Heart right ventricle (tissue), 16 donors: Measurements from ENCODE around the gene ZBTB7B. TPM values are rescaled to one million over a fixed set of nuclear protein-coding genes. Genes with fewer than 3 reads are reported as not detected.

Experiments
- ATAC-seq, 8 donors: fragments of 200-7000 bp; cut with Tn5 transposase; one replicate each; pipeline ENCODE4 v1.9.1; 2020; ENCODE audit warnings: mild to moderate bottlenecking in 8 of 8, moderate library complexity in 8 of 8, moderate number of reproducible peaks in 1 of 8
- DNase-seq, 2 donors: peaks; one replicate each; pipeline ENCODE4 v3.0.0-alpha.2; 2020
- H3K27ac ChIP-seq, 10 donors: fragments of 200-600 bp; sonication (generic) in 2 of 10; one replicate each; pipeline versions ENCODE4 v1.5.0 to v1.8.0; 2020 to 2022; ENCODE audit warnings: mild to moderate bottlenecking in 3 of 10
- H3K27me3 ChIP-seq, 7 donors: fragments of 200-600 bp; one replicate each; pipeline ENCODE4 v1.8.0; 2021 to 2022; ENCODE audit warnings: mild to moderate bottlenecking in 2 of 7
- H3K36me3 ChIP-seq, 9 donors: fragments of 200-600 bp; sonication (generic) in 1 of 9; one replicate each; pipeline versions ENCODE4 v1.5.0 to v1.8.0; 2020 to 2022; ENCODE audit warnings: mild to moderate bottlenecking in 2 of 9
- H3K4me1 ChIP-seq, 9 donors: fragments of 200-600 bp; sonication (generic) in 1 of 9; one replicate each; pipeline versions ENCODE4 v1.5.0 to v1.8.0; 2020 to 2022; ENCODE audit warnings: mild to moderate bottlenecking in 4 of 9
- H3K4me3 ChIP-seq, 10 donors: fragments of 200-600 bp; sonication (generic) in 2 of 10; one replicate each; pipeline versions ENCODE4 v1.5.0 to v1.8.0; 2020 to 2022; ENCODE audit warnings: mild to moderate bottlenecking in 7 of 10, moderate library complexity in 2 of 10
- H3K9me3 ChIP-seq, 11 donors: fragments of 200-600 bp in 10 of 11; sonication (generic) in 2 of 11; one replicate each; pipeline versions ENCODE4 v1.5.0 to v1.8.0; 2013 to 2022; ENCODE audit warnings: mild to moderate bottlenecking in 2 of 11, control low read depth in 1 of 11, moderate library complexity in 1 of 11
- CTCF ChIP-seq, 9 donors: fragments of 200-600 bp; sonication (generic) in 2 of 9; IDR thresholded peaks; one replicate each; pipeline versions ENCODE4 v1.5.0 to v1.8.0; 2021 to 2022; ENCODE audit warnings: antibody characterized with exemption in 9 of 9, mild to moderate bottlenecking in 5 of 9, moderate library complexity in 1 of 9
- WGBS, 2 donors: extraction: QIAGEN DNeasy Blood & Tissue Kit; methylation state at CpG; one replicate each; pipeline ENCODE4 v1.1.7; 2013; ENCODE audit warnings: inconsistent platforms in 1 of 2; 5-methylcytosine and 5-hydroxymethylcytosine counted together
- intact Hi-C, 10 donors: fragments of 100-400 bp; cut with DNase I; formaldehyde crosslinking; loops; one replicate each; pipeline versions ENCODE4 v1.11.1 to v1.14.2; 2022
- polyA plus RNA-seq, 2 donors: library from polyadenylated mRNA; stranded (reverse); fragments of 200-250 nt; gene quantifications; one replicate each; pipeline ENCODE4 v1.2.3, GENCODE V29; 2013
- total RNA-seq, 10 donors: library from RNA; stranded (reverse); fragmentation: NEBNext Ultra II Directional in 3 of 10; extraction: Animal tissue kit (Norgen Biotek cat#: 25700) in 3 of 10; gene quantifications; one replicate each; pipeline versions ENCODE4 v1.2.1 to v1.2.4, GENCODE V29; 2021 to 2023
- donor health status: Arrhythmogenic right ventricular cardiomyopathy.
- donor health status: ischemic (EF 13 %, LVEDD 7.1; RV severe dilation, severe dysfunction).
- donor health status: healthy with polysubstance abuse.
- donor health status: DM: no; HTN: yes; CAD: no.
- donor health status: DM: no; HTN: no; CAD: no.
- donor health status: ischemic (EF 25% LVEDD 6.9; RV normal size, moderate dysfunction).
- donor health status: ischemic (EF 25% LVEDD 5.7; RV mildly dilated, moderate dysfunction).
- donor health status: healthy.
- donor health status: DM: yes; HTN: yes; CAD: no.
- donor health status: Ischemic cardiomyopathy.
- donor health status: ischemic (EF 35%, LVEDD 5.7; RV mildly dilated, moderate dysfunction).
- donor health status: nonischemic (EF 11% LVEDD 7.7; RV severe dilation, severe dysfunction).
- donor health status: DM: yes; HTN: yes; CAD: no.
- donor health status: PGD.
- donor health status: ischemic (EF 29% LVEDD 5.4; RV normal size, mild dysfunction).
- donor health status: nonischemic (EF 23%, LVEDD 6.1; RV moderate dilation, normal function).

Gene ZBTB7B
- total and polyA plus RNA-seq, 12 donors: 25.7 to 54.7 (median 37.9) TPM

GRCh38 chr1:154957091-154957657 lies 45.4 kb upstream of the ZBTB7B start:
- no peak for ATAC-seq
- Histone ChIP-seq H3K27ac (peak overlapping the region in 9 of 10 donors; percentile 69 to 84 (median 80)), H3K4me1 (peaks cover 15 to 73% (median 57%) of the 10 kb centered on the region in 9 donors), H3K4me3 (peak overlapping the region in 2 of 10 donors; percentile 52 to 74), H3K9me3 (no peaks in the 10 kb centered on the region), H3K27me3 (no peaks in the 10 kb centered on the region), H3K36me3 (peaks cover 0 to 21% (median 15%) of the 10 kb centered on the region in 9 donors)
- no peak for TF ChIP-seq CTCF (IDR thresholded peaks at IDR 0.05)
- DNase-seq: no peak
- 27 to 45% methylated on average over 9 of the region's 9 CpGs for WGBS, 2 donors
- intact Hi-C loops: loop anchor here in 3 of 10 donors (5.0 to 10.0 kb wide), 3 partner anchors 58 to 95 kb away; partner anchors contain the start of gene ADAM15 (in 1 of the 3)

- Histone ChIP-seq H3K36me3 (peaks cover 0 to 27% (median 17%) of the 10 kb centered on the region in 9 donors), H3K27ac (peak overlapping the region in 1 of 10 donors; percentile 78), H3K27me3 (no peaks in the 10 kb centered on the region), H3K9me3 (no peaks in the 10 kb centered on the region), H3K4me3 (no peak overlapping the region), H3K4me1 (peaks cover 23 to 73% (median 59%) of the 10 kb centered on the region in 9 donors)
- ATAC-seq (no peak), DNase-seq (no peak)
- WGBS, 2 donors: 74 to 78% methylated on average over 2 of the region's 2 CpGs
- TF ChIP-seq CTCF (IDR thresholded peaks at IDR 0.05): no peak
- intact Hi-C loops: loop anchor here in 3 of 10 donors (5.0 to 10.0 kb wide), 3 partner anchors 57 to 94 kb away; partner anchors contain the start of gene ADAM15 (in 1 of the 3)
Observed at GRCh38 chr1:154958036-154958435, 44.6 kb upstream of the ZBTB7B start.

- no peak overlapping the region for H3K27ac ChIP-seq
- H3K27me3 ChIP-seq: no peaks in the 10 kb centered on the region
- no peak for ATAC-seq
- H3K9me3 ChIP-seq: no peaks in the 10 kb centered on the region
- intact Hi-C loops: loop anchor here in 3 of 10 donors (5.0 to 10.0 kb wide), 3 partner anchors 56 to 93 kb away; partner anchors contain the start of gene ADAM15 (in 1 of the 3)
- TF ChIP-seq CTCF (IDR thresholded peaks at IDR 0.05): no peak
- DNase-seq: no peak
- H3K4me3 ChIP-seq: no peak overlapping the region
- 87 to 89% methylated on average over 16 of the region's 16 CpGs for WGBS, 2 donors
- peaks cover 20 to 66% (median 53%) of the 10 kb centered on the region in 9 donors for H3K4me1 ChIP-seq
- peaks cover 0 to 35% (median 24%) of the 10 kb centered on the region in 9 donors for H3K36me3 ChIP-seq
Observed at GRCh38 chr1:154958681-154959425, 43.7 kb upstream of the ZBTB7B start.

- Histone ChIP-seq H3K27ac (no peak overlapping the region), H3K4me1 (peaks cover 20 to 60% (median 48%) of the 10 kb centered on the region in 9 donors), H3K4me3 (no peak overlapping the region), H3K9me3 (no peaks in the 10 kb centered on the region), H3K36me3 (peaks cover 0 to 40% (median 24%) of the 10 kb centered on the region in 9 donors), H3K27me3 (no peaks in the 10 kb centered on the region)
- DNase-seq: no peak
- WGBS, 2 donors: 86 to 94% methylated on average over 7 of the region's 7 CpGs
- no peak for ATAC-seq
- TF ChIP-seq CTCF (IDR thresholded peaks at IDR 0.05): no peak
- intact Hi-C loops: loop anchor here in 3 of 10 donors (5.0 to 10.0 kb wide), 3 partner anchors 55 to 93 kb away; partner anchors contain the start of gene ADAM15 (in 1 of the 3)
Observed at GRCh38 chr1:154959426-154959780, 43.2 kb upstream of the ZBTB7B start.
